Measurements from ENCODE around the gene POMC.
"Not testable (repeated sequence)": the region's sequence is repeated elsewhere in the genome, so short reads cannot be mapped to it uniquely, and the experiment has no call there.

The POMC gene

DNA sequence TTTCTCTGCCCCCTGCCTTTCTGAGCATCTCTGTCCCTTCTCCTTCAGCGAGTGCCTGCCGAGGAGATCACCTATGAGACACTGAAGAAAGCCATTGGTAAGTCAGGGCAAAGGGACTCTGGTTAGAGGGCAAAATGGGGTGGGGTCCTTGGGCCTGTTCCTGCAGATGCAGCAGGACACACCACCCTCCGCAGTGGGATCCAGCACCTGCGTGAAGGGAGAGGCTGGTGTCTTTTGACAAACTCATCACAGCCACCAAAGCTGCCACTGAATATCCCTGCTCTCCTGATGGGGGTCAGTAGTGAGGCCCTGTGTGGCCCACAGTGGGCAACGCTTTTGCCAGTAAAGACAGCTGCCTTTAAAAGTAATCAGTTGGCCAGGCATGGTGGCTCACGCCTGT is 18.7 kb downstream of the POMC start:
- TF ChIP-seq, protein P1, sequence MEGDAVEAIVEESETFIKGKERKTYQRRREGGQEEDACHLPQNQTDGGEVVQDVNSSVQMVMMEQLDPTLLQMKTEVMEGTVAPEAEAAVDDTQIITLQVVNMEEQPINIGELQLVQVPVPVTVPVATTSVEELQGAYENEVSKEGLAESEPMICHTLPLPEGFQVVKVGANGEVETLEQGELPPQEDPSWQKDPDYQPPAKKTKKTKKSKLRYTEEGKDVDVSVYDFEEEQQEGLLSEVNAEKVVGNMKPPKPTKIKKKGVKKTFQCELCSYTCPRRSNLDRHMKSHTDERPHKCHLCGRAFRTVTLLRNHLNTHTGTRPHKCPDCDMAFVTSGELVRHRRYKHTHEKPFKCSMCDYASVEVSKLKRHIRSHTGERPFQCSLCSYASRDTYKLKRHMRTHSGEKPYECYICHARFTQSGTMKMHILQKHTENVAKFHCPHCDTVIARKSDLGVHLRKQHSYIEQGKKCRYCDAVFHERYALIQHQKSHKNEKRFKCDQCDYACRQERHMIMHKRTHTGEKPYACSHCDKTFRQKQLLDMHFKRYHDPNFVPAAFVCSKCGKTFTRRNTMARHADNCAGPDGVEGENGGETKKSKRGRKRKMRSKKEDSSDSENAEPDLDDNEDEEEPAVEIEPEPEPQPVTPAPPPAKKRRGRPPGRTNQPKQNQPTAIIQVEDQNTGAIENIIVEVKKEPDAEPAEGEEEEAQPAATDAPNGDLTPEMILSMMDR (conservative IDR thresholded peaks at IDR 0.05; ENCODE audit: low read depth) = no peak
- CTCF ChIA-PET = no interaction called here
- POLR2A ChIA-PET (ENCODE audit: low non-redundant PET) = no interaction called here

DNA sequence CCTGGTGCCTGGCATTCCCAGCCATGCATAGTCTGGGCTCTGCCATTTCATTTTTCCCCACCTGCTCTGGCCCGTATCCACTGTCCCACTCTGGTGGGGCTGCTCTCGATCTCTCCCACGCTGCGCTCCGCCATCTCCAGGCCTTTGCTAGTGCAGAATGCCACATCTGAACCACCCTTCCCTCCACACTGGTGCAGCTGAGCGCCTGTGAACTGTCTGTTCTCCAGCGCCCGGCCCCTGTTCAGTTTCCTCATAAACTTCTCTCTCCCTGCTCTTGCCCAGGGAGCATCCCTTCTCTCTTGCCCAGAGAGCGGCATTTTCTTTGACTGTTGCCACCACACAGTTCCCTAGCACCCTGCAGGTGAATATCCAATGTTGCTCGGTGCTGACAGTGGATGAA is 21.5 kb downstream of the POMC start:
- no peak for DNase-seq (ENCODE audit: low spot score)
- TF ChIP-seq, protein P1 (conservative IDR thresholded peaks at IDR 0.05; ENCODE audit: low read depth) = no peak
- CTCF ChIA-PET = interaction anchor here (0.6 kb wide), 1 partner anchor 743 kb away, joined by 3 read pairs; no protein-coding TSS in a partner anchor
- no peak overlapping the region for H3K27ac ChIP-seq
- POLR2A ChIA-PET (ENCODE audit: low non-redundant PET) = no interaction called here

More for the DNA sequence above, 18.7 kb downstream of the POMC start:
- no peak overlapping the region for H3K27ac ChIP-seq
- no peak for DNase-seq (ENCODE audit: low spot score)

DNA sequence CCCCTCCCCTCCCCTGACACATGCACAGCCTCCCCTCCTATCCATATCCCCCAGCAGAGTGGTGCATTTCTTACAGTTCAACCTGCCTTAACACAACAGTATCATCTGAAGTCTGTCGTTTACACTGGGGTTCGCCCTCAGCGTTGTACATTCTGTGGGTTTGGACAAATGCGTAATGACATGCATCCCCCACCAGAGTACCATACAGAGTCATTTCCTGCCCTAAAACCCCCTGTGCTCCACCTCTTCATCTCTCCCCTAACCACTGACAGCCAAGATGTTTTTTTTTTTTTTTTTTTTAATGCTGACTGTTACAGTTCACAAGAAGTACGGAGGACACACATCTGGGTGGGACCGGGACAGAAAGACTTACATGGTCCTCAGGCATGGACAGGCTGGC is 22.6 kb downstream of the POMC start:
- H3K27ac ChIP-seq = no peak overlapping the region
- DNase-seq (ENCODE audit: low spot score) = no peak
- ChIA-PET POLR2A (ENCODE audit: low non-redundant PET) (no interaction called here), CTCF (no interaction called here)
- TF ChIP-seq, protein P1 (conservative IDR thresholded peaks at IDR 0.05; ENCODE audit: low read depth) = no peak

DNA sequence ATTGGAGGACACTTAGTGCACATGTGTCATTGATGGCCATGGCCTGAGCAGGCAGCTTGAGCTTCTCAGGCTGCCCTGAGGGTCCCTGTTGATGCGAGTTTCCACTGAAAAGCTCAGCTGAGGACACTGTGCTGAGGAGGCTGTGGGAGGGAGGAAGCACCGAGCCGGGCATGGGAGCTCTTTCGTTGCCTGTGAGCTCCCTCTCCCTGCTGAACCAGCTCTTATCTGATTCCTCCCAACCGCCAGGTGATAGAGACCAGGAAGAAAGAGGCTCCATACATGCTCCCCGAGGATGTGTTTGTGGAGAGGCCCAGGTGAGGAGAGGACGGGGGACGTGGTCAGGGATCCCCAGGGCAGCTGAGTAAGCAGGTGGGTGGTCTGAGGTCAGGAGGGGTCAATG is 27.3 kb downstream of the POMC start:
- DNase-seq (ENCODE audit: low spot score) = no peak
- H3K27ac ChIP-seq = no peak overlapping the region
- CTCF ChIA-PET = interaction anchor here (0.7 to 1.0 kb wide), 2 partner anchors 55 to 223 kb away, joined by 3 read pairs; no protein-coding TSS in a partner anchor
- POLR2A ChIA-PET (ENCODE audit: low non-redundant PET) = interaction anchor here (0.6 kb wide), 1 partner anchor 21 kb away, joined by 3 read pairs; no protein-coding TSS in a partner anchor
- TF ChIP-seq, protein P1 (conservative IDR thresholded peaks at IDR 0.05; ENCODE audit: low read depth) = no peak

DNA sequence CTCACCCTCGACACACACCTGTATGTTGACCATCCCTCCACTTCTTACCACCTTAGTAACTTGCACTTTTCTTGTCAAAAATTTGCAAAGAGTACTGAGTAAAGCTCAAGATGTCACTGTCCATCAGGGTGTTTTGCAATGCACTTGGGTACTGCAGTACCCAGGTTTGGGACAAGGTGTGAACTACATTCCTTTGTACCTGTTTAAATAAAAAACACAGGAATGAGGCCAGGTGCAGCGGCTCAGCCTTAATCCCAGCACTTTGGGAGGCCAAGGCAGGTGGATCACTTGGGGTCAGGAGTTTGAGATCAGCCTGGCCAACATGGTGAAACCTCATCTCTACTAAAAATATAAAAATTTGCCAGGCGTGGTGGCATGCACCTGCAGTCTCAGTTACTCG is 27.8 kb downstream of the POMC start:
- H3K27ac ChIP-seq; POLR2A ChIA-PET (ENCODE audit: low non-redundant PET); DNase-seq (ENCODE audit: low spot score): not testable (repeated sequence)
- CTCF ChIA-PET = interaction anchor here (1.0 kb wide), 1 partner anchor 55 kb away, joined by 3 read pairs; no protein-coding TSS in a partner anchor

DNA sequence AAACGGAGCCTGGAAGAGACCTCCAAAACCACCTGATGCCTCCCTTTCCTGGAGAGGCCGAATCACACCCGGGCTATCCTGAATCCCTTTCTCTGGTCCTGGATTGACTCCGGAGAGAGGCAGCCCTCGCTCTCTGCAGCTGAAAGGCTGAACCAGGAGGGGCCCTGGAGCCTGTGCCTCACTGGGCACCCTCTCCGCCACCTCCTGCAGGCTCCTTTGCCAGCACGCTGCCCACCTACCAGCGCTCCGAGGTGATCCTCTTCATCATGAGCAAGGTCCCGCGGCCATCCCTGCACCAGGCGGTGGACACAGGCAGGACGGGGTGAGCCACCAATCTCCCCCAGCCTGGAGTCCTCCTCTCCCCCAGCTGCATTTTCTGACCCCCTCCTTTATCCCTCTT is 35.7 kb downstream of the POMC start:
- TF ChIP-seq, protein P1 (conservative IDR thresholded peaks at IDR 0.05; ENCODE audit: low read depth) = no peak
- POLR2A ChIA-PET (ENCODE audit: low non-redundant PET) = no interaction called here
- no peak overlapping the region for H3K27ac ChIP-seq
- DNase-seq (ENCODE audit: low spot score) = no peak
- CTCF ChIA-PET = interaction anchor here (0.5 to 1.5 kb wide), 2 partner anchors 37 to 158 kb away, joined by 3 to 5 read pairs; no protein-coding TSS in a partner anchor

DNA sequence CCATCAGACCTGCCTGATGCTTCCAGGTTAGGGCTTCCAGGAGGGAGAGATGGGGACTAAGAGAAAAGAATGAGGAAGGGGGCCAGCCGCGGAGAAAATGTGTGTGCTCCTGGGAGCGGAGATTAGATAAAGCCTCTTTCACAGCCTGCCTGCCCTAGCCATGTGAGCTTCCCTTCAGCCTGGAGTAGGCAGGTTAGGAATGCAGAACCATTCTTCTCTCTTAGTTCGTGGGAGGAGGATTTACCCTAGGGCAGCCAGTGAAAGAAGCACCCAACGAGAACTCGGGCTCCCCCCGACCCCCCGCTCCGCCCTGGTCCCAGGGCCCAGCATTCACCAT is 36.1 kb downstream of the POMC start:
- TF ChIP-seq, protein P1 (conservative IDR thresholded peaks at IDR 0.05; ENCODE audit: low read depth) = no peak
- DNase-seq (ENCODE audit: low spot score) = no peak
- ChIA-PET POLR2A (ENCODE audit: low non-redundant PET) (no interaction called here), CTCF (interaction anchor here (0.5 to 1.5 kb wide), 2 partner anchors 157 to 643 kb away, joined by 3 to 5 read pairs; no protein-coding TSS in a partner anchor)
- no peak overlapping the region for H3K27ac ChIP-seq

Measured in RWPE1 (cell line).